Gastrocnemius medialis (tissue), 4 donors: ENCODE measurements around the gene CCDC82. TPM values are rescaled to one million over a fixed set of nuclear protein-coding genes. Genes with fewer than 3 reads are reported as not detected.

ENCODE experiments used
- ATAC-seq, 2 donors: fragments of 150-250 bp; one replicate each; pipeline ENCODE4 v1.9.1; 2016
- DNase-seq, 2 donors: peaks; one replicate each; pipeline ENCODE4 v3.0.0-alpha.2; 2019
- H3K27ac ChIP-seq, 4 donors: fragments of 200-600 bp; sonication (generic); 1 replicate in 1 of 4; 2 replicates in 3 of 4; pipeline ENCODE4 v1.5.1; 2016 to 2018; ENCODE audit warnings: mild to moderate bottlenecking in 2 of 4, moderate library complexity in 1 of 4
- H3K27me3 ChIP-seq, 3 donors: fragments of 200-600 bp; sonication (generic) in 2 of 3; 1 replicate in 1 of 3; 2 replicates in 2 of 3; pipeline versions ENCODE4 v1.5.1 to v1.6.0; 2016 to 2019; ENCODE audit warnings: mild to moderate bottlenecking in 1 of 3, moderate library complexity in 1 of 3
- H3K36me3 ChIP-seq, 2 donors: fragments of 200-600 bp; sonication (generic) in 1 of 2; one replicate each; pipeline ENCODE4 v1.5.1; 2017 to 2018
- H3K4me1 ChIP-seq, 2 donors: fragments of 200-600 bp; sonication (generic) in 1 of 2; one replicate each; pipeline ENCODE4 v1.5.1; 2016 to 2017; ENCODE audit warnings: mild to moderate bottlenecking in 2 of 2
- H3K4me3 ChIP-seq, 4 donors: fragments of 200-600 bp; sonication (generic) in 3 of 4; 1 replicate in 1 of 4; 2 replicates in 3 of 4; pipeline ENCODE4 v1.5.1; 2016 to 2019; ENCODE audit warnings: mild to moderate bottlenecking in 2 of 4
- H3K9me3 ChIP-seq, 3 donors: fragments of 200-600 bp; sonication (generic) in 2 of 3; 1 replicate in 1 of 3; 2 replicates in 2 of 3; pipeline ENCODE4 v1.5.1; 2016 to 2019
- CTCF ChIP-seq, 5 experiments: fragments of 450-650 bp in 3 of 5; fragments of 200-600 bp in 2 of 5; sonication (generic) in 2 of 5; IDR thresholded peaks in 4 of 5; conservative IDR thresholded peaks in 1 of 5; 1 replicate in 4 of 5; 2 replicates in 1 of 5; pipeline ENCODE4 v1.5.1; 2016 to 2019; ENCODE audit warnings: antibody characterized with exemption in 5 of 5, mild to moderate bottlenecking in 3 of 5, moderate library complexity in 3 of 5
- POLR2A ChIP-seq, 2 donors: fragments of 450-650 bp; IDR thresholded peaks; one replicate each; pipeline ENCODE4 v1.6.1; 2017; ENCODE audit warnings: antibody characterized with exemption in 2 of 2, mild to moderate bottlenecking in 2 of 2, moderate library complexity in 2 of 2
- in situ Hi-C, 4 donors: fragments of 200-750 bp; cut with MboI; loops; one replicate each; pipeline versions ENCODE4 v1.15.0 to v1.8.0; 2017; ENCODE audit warnings: low sequenced_read_pairs in 4 of 4
- intact Hi-C: fragments of 100-400 bp; cut with DNase I; formaldehyde crosslinking; loops from one replicate; pipeline ENCODE4 v1.15.1; 2023; ENCODE audit warnings: low total_unique reads
- total RNA-seq, 4 donors: library from RNA; depleted of rRNA; stranded (reverse); fragments of >200 nt; gene quantifications; one replicate each; pipeline versions ENCODE4 v1.1.0 to v1.2.3, GENCODE V29; 2016

CCDC82 gene
- total RNA-seq, 4 donors from 2014 or later, result 4.6 to 9.1 (median 6.6) TPM

- no peaks in the 10 kb centered on the region for H3K27me3 ChIP-seq
- ATAC-seq, result no peak
- intact Hi-C loops, result no loop called here
Observed at GRCh38 chr11:96321091-96321490, 68.6 kb downstream of the CCDC82 start.

GRCh38 chr11:96319898-96320656 lies 69.6 kb downstream of the CCDC82 start:
- no peak for TF ChIP-seq POLR2A (IDR thresholded peaks at IDR 0.05)
- TF ChIP-seq CTCF (IDR thresholded peaks at IDR 0.05 in 4 of 5, conservative IDR thresholded peaks at IDR 0.05 in 1 of 5), result no peak
- Histone ChIP-seq H3K9me3 (no peaks in the 10 kb centered on the region), H3K4me1 (peaks cover under 1 to 1% of the 10 kb centered on the region in 2 donors), H3K36me3 (no peaks in the 10 kb centered on the region), H3K27ac (no peak overlapping the region), H3K4me3 (no peak overlapping the region), H3K27me3 (no peaks in the 10 kb centered on the region)
- ATAC-seq, result no peak
- in situ Hi-C loops (no loop called here), intact Hi-C loops (no loop called here)
- DNase-seq, result no peak

More at GRCh38 chr11:96321091-96321490, 68.6 kb downstream of the CCDC82 start:
- no peaks in the 10 kb centered on the region for H3K4me1 ChIP-seq
- TF ChIP-seq POLR2A (IDR thresholded peaks at IDR 0.05), result no peak
- TF ChIP-seq CTCF (IDR thresholded peaks at IDR 0.05 in 4 of 5, conservative IDR thresholded peaks at IDR 0.05 in 1 of 5), result no peak
- no peak for DNase-seq
- H3K9me3 ChIP-seq, result no peaks in the 10 kb centered on the region
- no peak overlapping the region for H3K27ac ChIP-seq
- in situ Hi-C loops, result no loop called here
- no peaks in the 10 kb centered on the region for H3K36me3 ChIP-seq
- no peak overlapping the region for H3K4me3 ChIP-seq

GRCh38 chr11:96318850-96319249 lies 70.9 kb downstream of the CCDC82 start:
- Histone ChIP-seq H3K27me3 (no peaks in the 10 kb centered on the region), H3K36me3 (no peaks in the 10 kb centered on the region), H3K4me1 (peaks cover 7 to 12% of the 10 kb centered on the region in 2 donors), H3K4me3 (no peak overlapping the region), H3K27ac (no peak overlapping the region), H3K9me3 (no peaks in the 10 kb centered on the region)
- DNase-seq (no peak), ATAC-seq (no peak)
- intact Hi-C loops (no loop called here), in situ Hi-C loops (no loop called here)
- TF ChIP-seq CTCF (IDR thresholded peaks at IDR 0.05 in 4 of 5, conservative IDR thresholded peaks at IDR 0.05 in 1 of 5) (no peak), POLR2A (IDR thresholded peaks at IDR 0.05) (no peak)

- Histone ChIP-seq H3K4me3 (no peak overlapping the region), H3K9me3 (no peaks in the 10 kb centered on the region), H3K4me1 (peaks cover 7 to 12% of the 10 kb centered on the region in 2 donors), H3K36me3 (no peaks in the 10 kb centered on the region), H3K27me3 (no peaks in the 10 kb centered on the region), H3K27ac (no peak overlapping the region)
- intact Hi-C loops (no loop called here), in situ Hi-C loops (no loop called here)
- TF ChIP-seq POLR2A (IDR thresholded peaks at IDR 0.05), result no peak
- no peak for TF ChIP-seq CTCF (IDR thresholded peaks at IDR 0.05 in 4 of 5, conservative IDR thresholded peaks at IDR 0.05 in 1 of 5)
- ATAC-seq (no peak), DNase-seq (no peak)
Observed at GRCh38 chr11:96318399-96318798, 71.3 kb downstream of the CCDC82 start.
